ENCODE results near the gene SETD2.

DNA sequence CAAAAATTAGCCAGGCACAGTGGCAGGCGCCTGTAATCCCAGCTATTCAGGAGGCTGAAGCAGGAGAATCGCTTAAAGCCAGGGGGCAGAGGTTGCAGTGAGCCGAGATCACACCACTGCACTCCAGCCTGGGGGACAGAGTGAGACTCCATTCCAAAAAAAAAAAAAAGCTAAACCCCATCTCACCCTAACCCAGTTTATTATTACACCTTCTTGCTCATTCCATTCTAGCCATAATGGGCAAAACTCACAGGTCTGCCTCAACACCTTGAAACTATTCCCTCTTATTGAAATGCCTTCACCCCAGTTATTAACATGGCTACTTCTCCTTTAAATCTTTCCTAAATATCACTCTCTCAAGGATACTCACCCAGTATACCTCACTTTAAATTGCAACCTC is 4.1 kb downstream of the SETD2 start:
- TF ChIP-seq, protein P1, sequence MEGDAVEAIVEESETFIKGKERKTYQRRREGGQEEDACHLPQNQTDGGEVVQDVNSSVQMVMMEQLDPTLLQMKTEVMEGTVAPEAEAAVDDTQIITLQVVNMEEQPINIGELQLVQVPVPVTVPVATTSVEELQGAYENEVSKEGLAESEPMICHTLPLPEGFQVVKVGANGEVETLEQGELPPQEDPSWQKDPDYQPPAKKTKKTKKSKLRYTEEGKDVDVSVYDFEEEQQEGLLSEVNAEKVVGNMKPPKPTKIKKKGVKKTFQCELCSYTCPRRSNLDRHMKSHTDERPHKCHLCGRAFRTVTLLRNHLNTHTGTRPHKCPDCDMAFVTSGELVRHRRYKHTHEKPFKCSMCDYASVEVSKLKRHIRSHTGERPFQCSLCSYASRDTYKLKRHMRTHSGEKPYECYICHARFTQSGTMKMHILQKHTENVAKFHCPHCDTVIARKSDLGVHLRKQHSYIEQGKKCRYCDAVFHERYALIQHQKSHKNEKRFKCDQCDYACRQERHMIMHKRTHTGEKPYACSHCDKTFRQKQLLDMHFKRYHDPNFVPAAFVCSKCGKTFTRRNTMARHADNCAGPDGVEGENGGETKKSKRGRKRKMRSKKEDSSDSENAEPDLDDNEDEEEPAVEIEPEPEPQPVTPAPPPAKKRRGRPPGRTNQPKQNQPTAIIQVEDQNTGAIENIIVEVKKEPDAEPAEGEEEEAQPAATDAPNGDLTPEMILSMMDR (conservative IDR thresholded peaks at IDR 0.05; ENCODE audit: low read depth in 2 of 2), result no peak
- no peak for TF ChIP-seq EZH2 (IDR thresholded peaks at IDR 0.05; ENCODE audit: low read depth, unreplicated experiment)
- TF ChIP-seq POLR2AphosphoS5 (IDR thresholded peaks at IDR 0.05; ENCODE audit: low read depth), result no peak
- no peak for TF ChIP-seq CREB1 (CRISPR knock-in tag; IDR thresholded peaks at IDR 0.05; ENCODE audit: low read depth)
- TF ChIP-seq NANOG (IDR thresholded peaks at IDR 0.05; ENCODE audit: borderline replicate concordance), result no peak
- no peak for TF ChIP-seq EZH2phosphoT487 (IDR thresholded peaks at IDR 0.05; ENCODE audit: unreplicated experiment)
- TF ChIP-seq, protein P2, sequence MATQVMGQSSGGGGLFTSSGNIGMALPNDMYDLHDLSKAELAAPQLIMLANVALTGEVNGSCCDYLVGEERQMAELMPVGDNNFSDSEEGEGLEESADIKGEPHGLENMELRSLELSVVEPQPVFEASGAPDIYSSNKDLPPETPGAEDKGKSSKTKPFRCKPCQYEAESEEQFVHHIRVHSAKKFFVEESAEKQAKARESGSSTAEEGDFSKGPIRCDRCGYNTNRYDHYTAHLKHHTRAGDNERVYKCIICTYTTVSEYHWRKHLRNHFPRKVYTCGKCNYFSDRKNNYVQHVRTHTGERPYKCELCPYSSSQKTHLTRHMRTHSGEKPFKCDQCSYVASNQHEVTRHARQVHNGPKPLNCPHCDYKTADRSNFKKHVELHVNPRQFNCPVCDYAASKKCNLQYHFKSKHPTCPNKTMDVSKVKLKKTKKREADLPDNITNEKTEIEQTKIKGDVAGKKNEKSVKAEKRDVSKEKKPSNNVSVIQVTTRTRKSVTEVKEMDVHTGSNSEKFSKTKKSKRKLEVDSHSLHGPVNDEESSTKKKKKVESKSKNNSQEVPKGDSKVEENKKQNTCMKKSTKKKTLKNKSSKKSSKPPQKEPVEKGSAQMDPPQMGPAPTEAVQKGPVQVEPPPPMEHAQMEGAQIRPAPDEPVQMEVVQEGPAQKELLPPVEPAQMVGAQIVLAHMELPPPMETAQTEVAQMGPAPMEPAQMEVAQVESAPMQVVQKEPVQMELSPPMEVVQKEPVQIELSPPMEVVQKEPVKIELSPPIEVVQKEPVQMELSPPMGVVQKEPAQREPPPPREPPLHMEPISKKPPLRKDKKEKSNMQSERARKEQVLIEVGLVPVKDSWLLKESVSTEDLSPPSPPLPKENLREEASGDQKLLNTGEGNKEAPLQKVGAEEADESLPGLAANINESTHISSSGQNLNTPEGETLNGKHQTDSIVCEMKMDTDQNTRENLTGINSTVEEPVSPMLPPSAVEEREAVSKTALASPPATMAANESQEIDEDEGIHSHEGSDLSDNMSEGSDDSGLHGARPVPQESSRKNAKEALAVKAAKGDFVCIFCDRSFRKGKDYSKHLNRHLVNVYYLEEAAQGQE (IDR thresholded peaks at IDR 0.05; ENCODE audit: unreplicated experiment), result no peak
- TF ChIP-seq JUNB (IDR thresholded peaks at IDR 0.05; ENCODE audit: unreplicated experiment), result no peak
- TF ChIP-seq STAT1 (IDR thresholded peaks at IDR 0.05; ENCODE audit: unreplicated experiment), result no peak

All from GM23338 (cell line).